ENCODE measurements around the gene MFAP2.

The MFAP2 gene

GRCh38 chr1:17004466-17005364 is 24.3 kb upstream of the MFAP2 start:
- peaks cover 6 to 57% of the 10 kb centered on the region in 2 experiments; a peak in 2 of 3 replicates for H3K36me3 ChIP-seq (ENCODE audit: control insufficient read depth in 2 of 2, insufficient read depth in 1 of 2, low read length in 2 of 2)
- no peaks in the 10 kb centered on the region for H3K4me1 ChIP-seq (ENCODE audit: control insufficient read depth, insufficient read depth, low read length)
- POLR2A ChIA-PET: interaction anchor here (0.6 kb wide), 1 partner anchor 12 kb away, joined by 3 read pairs; no protein-coding TSS in a partner anchor
- no peaks in the 10 kb centered on the region for H3K9me3 ChIP-seq (ENCODE audit: control insufficient read depth, insufficient read depth, low read depth, low read length)
- no peak overlapping the region for H3K4me3 ChIP-seq (ENCODE audit: low read depth, low read length)
- H3K27ac ChIP-seq (ENCODE audit: extremely low read depth, low read depth, low read length): peak overlapping the region; percentile 16; the same call in 1 of the 2 replicates
- TF ChIP-seq ZNF837 (tag by site-specific recombination; IDR thresholded peaks at IDR 0.05) (no peak), KLF10 (tag by site-specific recombination; IDR thresholded peaks at IDR 0.05) (no peak), ZNF692 (tag by site-specific recombination; IDR thresholded peaks at IDR 0.05) (no peak), ZNF23 (tag by site-specific recombination; IDR thresholded peaks at IDR 0.05; ENCODE audit: borderline replicate concordance) (no peak), ZNF140 (tag by site-specific recombination; IDR thresholded peaks at IDR 0.05) (no peak), ZFP37 (tag by site-specific recombination; IDR thresholded peaks at IDR 0.05) (no peak), PRDM4 (tag by site-specific recombination; IDR thresholded peaks at IDR 0.05) (peak; percentile 93)
- CTCF ChIA-PET: interaction anchor here (0.6 kb wide), 1 partner anchor 391 kb away, joined by 3 read pairs; the partner anchor contains the start of gene NBPF1

- POLR2A ChIA-PET: interaction anchor here (1.0 kb wide), 1 partner anchor 23 kb away, joined by 4 read pairs; no protein-coding TSS in a partner anchor
- CTCF ChIA-PET: interaction anchor here (0.8 kb wide), 1 partner anchor 16 kb away, joined by 3 read pairs; no protein-coding TSS in a partner anchor
- Histone ChIP-seq H3K4me3 (ENCODE audit: low read depth, low read length) (no peak overlapping the region), H3K4me1 (ENCODE audit: control insufficient read depth, insufficient read depth, low read length) (no peaks in the 10 kb centered on the region), H3K9me3 (ENCODE audit: control insufficient read depth, insufficient read depth, low read depth, low read length) (no peaks in the 10 kb centered on the region), H3K27ac (ENCODE audit: extremely low read depth, low read depth, low read length) (no peak overlapping the region), H3K36me3 (ENCODE audit: control insufficient read depth in 2 of 2, insufficient read depth in 1 of 2, low read length in 2 of 2) (peaks cover 6 to 70% of the 10 kb centered on the region in 2 experiments; a peak in 2 of 3 replicates)
- no peak for TF ChIP-seq ZBTB7A (tag by site-specific recombination; IDR thresholded peaks at IDR 0.05; ENCODE audit: low read depth)
- no peak for TF ChIP-seq ZNF785 (tag by site-specific recombination; IDR thresholded peaks at IDR 0.05)
- no peak for TF ChIP-seq ZBTB44 (tag by site-specific recombination; IDR thresholded peaks at IDR 0.05)
- TF ChIP-seq ZNF692 (tag by site-specific recombination; IDR thresholded peaks at IDR 0.05): no peak
- no peak for TF ChIP-seq ZNF518A (tag by site-specific recombination; conservative IDR thresholded peaks at IDR 0.05; ENCODE audit: low read depth)
- TF ChIP-seq ZNF677 (tag by site-specific recombination; IDR thresholded peaks at IDR 0.05): no peak
- no peak for TF ChIP-seq ZNF148 (tag by site-specific recombination; IDR thresholded peaks at IDR 0.05; ENCODE audit: borderline replicate concordance)
Measured at GRCh38 chr1:17002524-17002902, 22.1 kb upstream of the MFAP2 start.

All from HEK293 (cell line).